ENCODE measurements around the gene MTMR11. TPM values are rescaled to one million over a fixed set of nuclear protein-coding genes. Genes with fewer than 3 reads are reported as not detected.

Gene MTMR11
- polyA plus RNA-seq, 3 donors: 53.1 to 152 (median 54.6) TPM

DNA sequence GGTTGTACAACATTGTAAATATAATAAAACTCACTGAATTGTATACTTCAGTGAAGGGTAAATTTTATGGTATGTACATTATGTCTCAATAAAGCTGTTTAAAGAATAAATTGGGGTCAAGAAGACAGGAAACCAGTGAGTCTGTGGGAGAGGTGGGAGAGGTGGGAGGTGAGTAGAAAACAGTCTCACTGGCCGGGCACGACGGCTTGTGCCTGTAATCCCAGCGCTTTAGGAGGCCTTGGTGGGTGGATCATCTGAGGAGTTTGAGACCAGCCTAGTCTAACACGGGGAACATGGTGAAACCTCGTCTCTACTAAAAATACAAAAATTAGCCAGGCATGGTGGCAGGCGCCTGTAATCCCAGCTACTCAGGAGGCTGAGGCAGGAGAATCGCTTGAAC is 4.2 kb downstream of the MTMR11 start:
- H3K36me3 ChIP-seq (replicated peaks in 1 of 2; ENCODE audit: control insufficient read depth in 1 of 2, insufficient read depth in 2 of 2, low read length in 2 of 2): no peaks in the 10 kb centered on the region
- H3K4me2 ChIP-seq (replicated peaks; ENCODE audit: extremely low read depth, low read length, poor library complexity, severe bottlenecking): peak overlapping the region; percentile 95
- H3K27me3 Mint-ChIP-seq (ENCODE audit: low read depth in 3 of 3): peaks cover 0 to 12% (median 0%) of the 10 kb centered on the region in 3 donors
- peaks cover 42% of the 10 kb centered on the region for H3K79me2 ChIP-seq (ENCODE audit: insufficient read depth, low read length)
- peaks cover 54 to 78% of the 10 kb centered on the region in 2 donors for H3K4me1 ChIP-seq (ENCODE audit: control insufficient read depth in 1 of 2, insufficient read depth in 2 of 2, low read length in 2 of 2)
- H3K4me1 Mint-ChIP-seq: peaks cover 84% of the 10 kb centered on the region
- peak overlapping the region in 1 of 3 experiments; percentile 90 for H3K4me3 ChIP-seq (replicated peaks in 1 of 3; ENCODE audit: low read depth in 2 of 3, low read length in 3 of 3)
- 100% methylated on average over 2 of the region's 8 CpGs for WGBS (ENCODE audit: insufficient coverage)
- peak overlapping the region in 6 of 7 donors; percentile 92 to 100 (median 98) for H3K27ac Mint-ChIP-seq
- H4K20me1 ChIP-seq (ENCODE audit: insufficient read depth, low read length): no peaks in the 10 kb centered on the region
- no peak overlapping the region for H2AFZ ChIP-seq (ENCODE audit: insufficient read depth, low read depth, low read length, poor library complexity, severe bottlenecking)
- H3K4me3 Mint-ChIP-seq: peak overlapping the region in 1 of 2 donors; percentile 93
- peak overlapping the region in 1 of 2 donors; percentile 95 for H3K27ac ChIP-seq (ENCODE audit: low read depth in 1 of 2, low read length in 2 of 2)
- no peaks in the 10 kb centered on the region for H3K9me3 ChIP-seq (replicated peaks in 1 of 2; ENCODE audit: control insufficient read depth in 1 of 2, insufficient read depth in 1 of 2, low read length in 2 of 2)
- TF ChIP-seq, protein P1, sequence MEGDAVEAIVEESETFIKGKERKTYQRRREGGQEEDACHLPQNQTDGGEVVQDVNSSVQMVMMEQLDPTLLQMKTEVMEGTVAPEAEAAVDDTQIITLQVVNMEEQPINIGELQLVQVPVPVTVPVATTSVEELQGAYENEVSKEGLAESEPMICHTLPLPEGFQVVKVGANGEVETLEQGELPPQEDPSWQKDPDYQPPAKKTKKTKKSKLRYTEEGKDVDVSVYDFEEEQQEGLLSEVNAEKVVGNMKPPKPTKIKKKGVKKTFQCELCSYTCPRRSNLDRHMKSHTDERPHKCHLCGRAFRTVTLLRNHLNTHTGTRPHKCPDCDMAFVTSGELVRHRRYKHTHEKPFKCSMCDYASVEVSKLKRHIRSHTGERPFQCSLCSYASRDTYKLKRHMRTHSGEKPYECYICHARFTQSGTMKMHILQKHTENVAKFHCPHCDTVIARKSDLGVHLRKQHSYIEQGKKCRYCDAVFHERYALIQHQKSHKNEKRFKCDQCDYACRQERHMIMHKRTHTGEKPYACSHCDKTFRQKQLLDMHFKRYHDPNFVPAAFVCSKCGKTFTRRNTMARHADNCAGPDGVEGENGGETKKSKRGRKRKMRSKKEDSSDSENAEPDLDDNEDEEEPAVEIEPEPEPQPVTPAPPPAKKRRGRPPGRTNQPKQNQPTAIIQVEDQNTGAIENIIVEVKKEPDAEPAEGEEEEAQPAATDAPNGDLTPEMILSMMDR (IDR thresholded peaks at IDR 0.05): no peak
- intact Hi-C loops (cut with micrococcal nuclease): loop anchor here in 1 of 2 donors (10.0 kb wide), 1 partner anchor 252 kb away; no protein-coding TSS in a partner anchor
- peaks cover 0 to 1% (median 0%) of the 10 kb centered on the region in 7 donors for H3K9me3 Mint-ChIP-seq
- no peak overlapping the region for H3K9ac ChIP-seq (ENCODE audit: insufficient read depth, low read length, poor library complexity, severe bottlenecking)
- DNase-seq: no peak
- H3K36me3 Mint-ChIP-seq: peaks cover 11 to 13% of the 10 kb centered on the region in 2 donors
- no peaks in the 10 kb centered on the region for H3K27me3 ChIP-seq (ENCODE audit: control insufficient read depth in 2 of 2, insufficient read depth in 2 of 2, low read length in 2 of 2)

DNA sequence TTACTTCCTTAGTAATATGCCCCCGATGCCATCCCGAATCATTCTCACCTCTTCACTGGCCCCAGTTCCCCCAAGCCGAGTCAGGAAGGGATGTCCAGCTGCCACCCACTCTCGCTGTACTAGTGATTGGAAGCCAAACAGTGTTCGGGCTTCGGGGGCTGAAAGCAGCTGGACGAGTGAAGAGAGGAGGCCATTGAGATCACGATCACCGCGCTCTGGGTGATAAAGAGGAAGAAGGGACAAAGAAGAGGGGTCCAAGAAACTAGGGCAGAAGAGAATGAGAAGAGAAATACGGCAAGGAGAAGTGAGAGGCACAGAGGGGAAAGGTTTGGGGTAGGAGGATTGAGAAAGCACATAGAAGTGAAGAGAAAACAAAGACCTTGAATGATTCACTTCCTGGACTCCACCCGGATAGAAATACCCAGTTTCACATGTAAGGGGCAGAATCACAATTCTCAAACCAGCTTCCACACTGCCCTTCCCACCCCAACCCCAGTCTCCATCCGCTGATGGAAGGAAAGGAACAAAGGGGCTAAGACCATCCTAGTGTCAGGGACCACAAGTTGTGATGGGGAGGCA is 5.4 kb downstream of the MTMR11 start:
- Mint-ChIP-seq H3K9me3 (peaks cover 0 to 1% (median 0%) of the 10 kb centered on the region in 7 donors), H3K4me3 (peak overlapping the region; percentile 93 to 95), H3K27me3 (ENCODE audit: low read depth in 3 of 3) (peaks cover 0 to 12% (median 0%) of the 10 kb centered on the region in 3 donors), H3K36me3 (peaks cover 14% of the 10 kb centered on the region in 2 donors), H3K27ac (peak overlapping the region; percentile 92 to 100 (median 98)), H3K4me1 (peaks cover 79% of the 10 kb centered on the region)
- Histone ChIP-seq H3K9ac (ENCODE audit: insufficient read depth, low read length, poor library complexity, severe bottlenecking) (peak overlapping the region; percentile 74), H3K36me3 (replicated peaks in 1 of 2; ENCODE audit: control insufficient read depth in 1 of 2, insufficient read depth in 2 of 2, low read length in 2 of 2) (peaks cover 5 to 6% of the 10 kb centered on the region in 2 donors), H3K4me2 (replicated peaks; ENCODE audit: extremely low read depth, low read length, poor library complexity, severe bottlenecking) (peak overlapping the region; percentile 95), H3K4me3 (replicated peaks in 1 of 3; ENCODE audit: low read depth in 2 of 3, low read length in 3 of 3) (peak overlapping the region; percentile 37 to 90 (median 88)), H3K27me3 (ENCODE audit: control insufficient read depth in 2 of 2, insufficient read depth in 2 of 2, low read length in 2 of 2) (no peaks in the 10 kb centered on the region), H3K79me2 (ENCODE audit: insufficient read depth, low read length) (peaks cover 53% of the 10 kb centered on the region), H4K20me1 (ENCODE audit: insufficient read depth, low read length) (peaks cover 9% of the 10 kb centered on the region), H3K9me3 (replicated peaks in 1 of 2; ENCODE audit: control insufficient read depth in 1 of 2, insufficient read depth in 1 of 2, low read length in 2 of 2) (no peaks in the 10 kb centered on the region), H2AFZ (ENCODE audit: insufficient read depth, low read depth, low read length, poor library complexity, severe bottlenecking) (peak overlapping the region; percentile 77), H3K4me1 (ENCODE audit: control insufficient read depth in 1 of 2, insufficient read depth in 2 of 2, low read length in 2 of 2) (peaks cover 59 to 76% of the 10 kb centered on the region in 2 donors), H3K27ac (ENCODE audit: low read depth in 1 of 2, low read length in 2 of 2) (peak overlapping the region; percentile 87 to 95)
- WGBS (ENCODE audit: insufficient coverage): 15% methylated on average over 9 of the region's 13 CpGs
- TF ChIP-seq, protein P1 (IDR thresholded peaks at IDR 0.05): no peak
- DNase-seq: peak; percentile 62 to 86 (median 86)
- intact Hi-C loops (cut with micrococcal nuclease): loop anchor here in 1 of 2 donors (10.0 kb wide), 1 partner anchor 254 kb away; no protein-coding TSS in a partner anchor
